Mammary epithelial cell (primary cell): ENCODE results near the gene UBE2L3.

Experiments
- EZH2 ChIP-seq: IDR thresholded peaks from 2 replicates; pipeline ENCODE4 v1.6.1; 2012; ENCODE audit warnings: low read length, inconsistent platforms, borderline replicate concordance
- TF ChIP-seq, protein P1 (sequence below), 2 donors: IDR thresholded peaks in 1 of 2; conservative IDR thresholded peaks in 1 of 2; 2 replicates each; pipeline ENCODE4 v1.5.1; 2011 to 2012; ENCODE audit warnings: inconsistent platforms in 2 of 2, low read length in 2 of 2, mild to moderate bottlenecking in 2 of 2, control low read depth in 1 of 2, low read depth in 1 of 2; ENCODE audit not compliant: insufficient read depth in 1 of 2; ENCODE audit errors: extremely low read depth in 1 of 2

DNA sequence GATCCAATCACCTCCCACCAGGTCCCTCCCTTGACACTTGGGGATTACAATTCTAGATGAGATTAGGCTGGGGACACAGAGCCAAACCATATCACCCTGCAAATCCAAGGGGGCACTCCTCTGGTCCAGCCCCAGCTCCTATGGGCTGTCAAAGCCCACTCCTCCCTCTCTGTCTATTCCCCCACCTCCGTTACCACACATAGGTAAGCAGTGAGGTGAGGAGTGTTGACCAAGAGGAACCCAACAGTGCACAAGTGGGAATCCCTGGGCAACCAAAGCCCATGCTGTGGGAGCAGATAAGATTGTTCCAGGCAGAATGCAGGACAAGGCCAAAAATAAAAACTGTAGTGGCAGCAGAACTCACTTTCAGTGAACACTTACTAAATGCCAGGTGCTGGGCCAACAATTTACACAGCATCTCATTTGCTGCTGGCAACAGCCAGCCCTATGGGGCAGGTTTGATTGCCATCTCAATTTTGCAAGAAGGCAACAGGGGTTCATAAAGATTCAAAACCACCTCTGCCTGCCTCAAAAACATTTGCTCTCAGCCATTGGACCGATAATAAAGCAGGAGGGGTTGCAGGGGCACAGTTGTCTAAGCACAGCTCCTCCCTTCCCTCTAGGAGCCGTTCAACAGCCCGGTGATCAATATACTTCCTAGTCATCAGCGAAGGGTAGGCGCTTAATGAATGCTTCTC, 83.5 kb downstream of the UBE2L3 start:
- TF ChIP-seq, protein P1, sequence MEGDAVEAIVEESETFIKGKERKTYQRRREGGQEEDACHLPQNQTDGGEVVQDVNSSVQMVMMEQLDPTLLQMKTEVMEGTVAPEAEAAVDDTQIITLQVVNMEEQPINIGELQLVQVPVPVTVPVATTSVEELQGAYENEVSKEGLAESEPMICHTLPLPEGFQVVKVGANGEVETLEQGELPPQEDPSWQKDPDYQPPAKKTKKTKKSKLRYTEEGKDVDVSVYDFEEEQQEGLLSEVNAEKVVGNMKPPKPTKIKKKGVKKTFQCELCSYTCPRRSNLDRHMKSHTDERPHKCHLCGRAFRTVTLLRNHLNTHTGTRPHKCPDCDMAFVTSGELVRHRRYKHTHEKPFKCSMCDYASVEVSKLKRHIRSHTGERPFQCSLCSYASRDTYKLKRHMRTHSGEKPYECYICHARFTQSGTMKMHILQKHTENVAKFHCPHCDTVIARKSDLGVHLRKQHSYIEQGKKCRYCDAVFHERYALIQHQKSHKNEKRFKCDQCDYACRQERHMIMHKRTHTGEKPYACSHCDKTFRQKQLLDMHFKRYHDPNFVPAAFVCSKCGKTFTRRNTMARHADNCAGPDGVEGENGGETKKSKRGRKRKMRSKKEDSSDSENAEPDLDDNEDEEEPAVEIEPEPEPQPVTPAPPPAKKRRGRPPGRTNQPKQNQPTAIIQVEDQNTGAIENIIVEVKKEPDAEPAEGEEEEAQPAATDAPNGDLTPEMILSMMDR (conservative IDR thresholded peaks at IDR 0.05 in 1 of 2, IDR thresholded peaks at IDR 0.05 in 1 of 2; ENCODE audit: extremely low read depth in 1 of 2, insufficient read depth in 1 of 2, low read depth in 1 of 2, low read length in 2 of 2): no peak
- TF ChIP-seq EZH2: no peak
